Measurements from ENCODE around the gene OGN. TPM values are rescaled to one million over a fixed set of nuclear protein-coding genes. Genes with fewer than 3 reads are reported as not detected.

OGN gene
- total and polyA plus RNA-seq, 10 of the 15 experiments (the other 5 are each of a cell fraction or from before 2014, with no cell fraction given): 0.04 to 2.5 (median 0.15) TPM; not detected in 4

DNA sequence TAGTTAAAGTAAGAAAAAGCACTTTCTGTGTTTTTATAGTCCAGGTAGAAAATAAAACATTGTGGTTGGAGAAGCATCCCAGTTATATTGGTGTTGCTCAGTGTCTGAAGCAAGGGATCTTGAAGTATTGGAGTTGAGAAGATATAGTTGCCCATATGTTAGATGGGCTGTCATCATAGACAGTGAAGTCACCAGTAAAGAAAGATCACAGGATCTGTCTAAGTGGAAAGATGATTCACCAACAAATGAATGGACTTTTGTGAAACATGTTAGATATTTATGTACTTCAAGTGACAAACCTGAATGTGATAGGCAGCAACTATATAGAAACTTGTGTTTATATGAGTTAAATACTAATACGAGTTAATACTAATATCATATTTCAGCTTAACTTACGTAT is 11.7 kb downstream of the OGN start:
- Histone ChIP-seq H4K20me1 (ENCODE audit: control insufficient read depth, insufficient read depth) (no peaks in the 10 kb centered on the region), H3K9me3 (replicated peaks; ENCODE audit: control insufficient read depth, insufficient read depth, low read length) (no peaks in the 10 kb centered on the region), H3K79me2 (ENCODE audit: control insufficient read depth, insufficient read depth, low read length) (no peaks in the 10 kb centered on the region), H3K4me3 (no peak overlapping the region), H3K36me3 (ENCODE audit: control insufficient read depth in 2 of 2, insufficient read depth in 2 of 2, low read length in 1 of 2) (no peaks in the 10 kb centered on the region), H3K4me2 (ENCODE audit: control insufficient read depth, insufficient read depth) (no peak overlapping the region), H3K4me1 (ENCODE audit: control insufficient read depth, insufficient read depth, low read length) (no peaks in the 10 kb centered on the region), H2AFZ (ENCODE audit: control insufficient read depth, low read depth, low read length) (no peak overlapping the region), H3K27ac (ENCODE audit: control insufficient read depth, insufficient read depth) (no peak overlapping the region), H3K9ac (ENCODE audit: control insufficient read depth, insufficient read depth, low read length) (no peak overlapping the region), H3K27me3 (replicated peaks in 1 of 2; ENCODE audit: control insufficient read depth in 2 of 2, insufficient read depth in 2 of 2, low read length in 1 of 2) (no peaks in the 10 kb centered on the region)
- ChIA-PET POLR2A (no interaction called here), SMC1A (ENCODE audit: uncharacterized antibody, unreplicated experiment) (no interaction called here), RAD21 (ENCODE audit: unreplicated experiment) (no interaction called here), CTCF (interaction anchor here (1.3 kb wide), 1 partner anchor 253 kb away, joined by 3 read pairs; no protein-coding TSS in a partner anchor)
- no peak for TF ChIP-seq CBX3 (IDR thresholded peaks at IDR 0.05; ENCODE audit: borderline replicate concordance, low read depth)
- TF ChIP-seq SREBF2 (IDR thresholded peaks at IDR 0.05; ENCODE audit: low read length): no peak
- no peak for TF ChIP-seq RCOR1 (conservative IDR thresholded peaks at IDR 0.05; ENCODE audit: low read depth, low read length)
- TF ChIP-seq ZZZ3 (IDR thresholded peaks at IDR 0.05; ENCODE audit: control insufficient read depth, insufficient read length, low read depth): no peak
- TF ChIP-seq, protein P1, sequence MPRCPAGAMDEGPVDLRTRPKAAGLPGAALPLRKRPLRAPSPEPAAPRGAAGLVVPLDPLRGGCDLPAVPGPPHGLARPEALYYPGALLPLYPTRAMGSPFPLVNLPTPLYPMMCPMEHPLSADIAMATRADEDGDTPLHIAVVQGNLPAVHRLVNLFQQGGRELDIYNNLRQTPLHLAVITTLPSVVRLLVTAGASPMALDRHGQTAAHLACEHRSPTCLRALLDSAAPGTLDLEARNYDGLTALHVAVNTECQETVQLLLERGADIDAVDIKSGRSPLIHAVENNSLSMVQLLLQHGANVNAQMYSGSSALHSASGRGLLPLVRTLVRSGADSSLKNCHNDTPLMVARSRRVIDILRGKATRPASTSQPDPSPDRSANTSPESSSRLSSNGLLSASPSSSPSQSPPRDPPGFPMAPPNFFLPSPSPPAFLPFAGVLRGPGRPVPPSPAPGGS (IDR thresholded peaks at IDR 0.05; ENCODE audit: borderline replicate concordance, insufficient read depth, low read depth, low read length, poor library complexity, severe bottlenecking): no peak
- TF ChIP-seq, protein P2, sequence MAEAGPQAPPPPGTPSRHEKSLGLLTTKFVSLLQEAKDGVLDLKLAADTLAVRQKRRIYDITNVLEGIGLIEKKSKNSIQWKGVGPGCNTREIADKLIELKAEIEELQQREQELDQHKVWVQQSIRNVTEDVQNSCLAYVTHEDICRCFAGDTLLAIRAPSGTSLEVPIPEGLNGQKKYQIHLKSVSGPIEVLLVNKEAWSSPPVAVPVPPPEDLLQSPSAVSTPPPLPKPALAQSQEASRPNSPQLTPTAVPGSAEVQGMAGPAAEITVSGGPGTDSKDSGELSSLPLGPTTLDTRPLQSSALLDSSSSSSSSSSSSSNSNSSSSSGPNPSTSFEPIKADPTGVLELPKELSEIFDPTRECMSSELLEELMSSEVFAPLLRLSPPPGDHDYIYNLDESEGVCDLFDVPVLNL (IDR thresholded peaks at IDR 0.05; ENCODE audit: low read depth, low read length): no peak
- no peak for TF ChIP-seq MTA2 (IDR thresholded peaks at IDR 0.05; ENCODE audit: low read depth)
- TF ChIP-seq ZBED1 (IDR thresholded peaks at IDR 0.05; ENCODE audit: borderline replicate concordance): no peak
- in situ Hi-C loops (cut with MboI): no loop called here
- no peak for DNase-seq (ENCODE audit: low read depth, low spot score)
- WGBS (ENCODE audit: insufficient coverage, insufficient replicate concordance, low lambda C conversion rate, missing lambda C conversion rate): 76% methylated on average over 2 of the region's 2 CpGs
- no peak for ATAC-seq
- no TSS peak for BruUV-seq (replicated peaks)
- no peak for FAIRE-seq
- intact Hi-C loops (cut with micrococcal nuclease; ENCODE audit: unreplicated experiment): no loop called here

Measured in GM12878 (cell line).